Suppressor macrophage treated with lipopolysaccharide for 4 hours (primary cell): Measurements from ENCODE around the gene OAT.

ENCODE experiments used
- DNase-seq: peaks from one replicate; pipeline ENCODE4 v3.0.0-alpha.2; 2020

Gene OAT

DNA sequence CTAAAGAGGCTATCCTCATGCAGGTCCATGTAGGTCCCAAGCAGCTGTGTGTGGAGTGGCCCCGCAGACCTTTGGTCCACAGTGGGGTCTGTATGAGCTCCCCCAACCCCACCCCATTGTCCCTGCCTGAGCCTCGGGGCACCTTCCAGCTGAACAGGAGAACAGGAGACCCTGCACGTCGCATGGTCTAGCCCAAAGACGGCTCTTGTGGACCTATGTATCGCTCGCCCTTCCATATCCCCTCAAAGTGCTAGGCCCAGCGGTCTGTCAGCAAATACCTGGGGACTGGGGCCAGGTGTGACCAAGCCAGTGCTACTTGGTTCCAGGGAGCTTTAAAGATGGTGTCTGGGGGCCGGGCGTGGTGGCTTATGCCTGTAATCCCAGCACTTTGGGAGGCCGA, 43.0 kb downstream of the OAT start:
- DNase-seq = no peak

DNA sequence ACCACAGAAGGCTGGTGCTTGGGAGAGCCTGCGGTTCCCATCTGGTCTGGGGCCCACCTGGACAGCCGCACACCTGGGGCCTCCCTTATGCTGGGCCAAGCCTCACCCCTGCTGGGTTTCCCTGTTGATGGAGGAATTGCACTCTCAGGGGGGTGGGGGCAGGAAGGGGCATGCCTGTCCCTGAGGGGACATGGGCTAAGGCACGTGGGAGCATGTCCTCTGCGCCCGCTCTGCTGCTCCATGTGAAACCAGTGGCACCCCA, 43.4 kb downstream of the OAT start:
- no peak for DNase-seq

DNA sequence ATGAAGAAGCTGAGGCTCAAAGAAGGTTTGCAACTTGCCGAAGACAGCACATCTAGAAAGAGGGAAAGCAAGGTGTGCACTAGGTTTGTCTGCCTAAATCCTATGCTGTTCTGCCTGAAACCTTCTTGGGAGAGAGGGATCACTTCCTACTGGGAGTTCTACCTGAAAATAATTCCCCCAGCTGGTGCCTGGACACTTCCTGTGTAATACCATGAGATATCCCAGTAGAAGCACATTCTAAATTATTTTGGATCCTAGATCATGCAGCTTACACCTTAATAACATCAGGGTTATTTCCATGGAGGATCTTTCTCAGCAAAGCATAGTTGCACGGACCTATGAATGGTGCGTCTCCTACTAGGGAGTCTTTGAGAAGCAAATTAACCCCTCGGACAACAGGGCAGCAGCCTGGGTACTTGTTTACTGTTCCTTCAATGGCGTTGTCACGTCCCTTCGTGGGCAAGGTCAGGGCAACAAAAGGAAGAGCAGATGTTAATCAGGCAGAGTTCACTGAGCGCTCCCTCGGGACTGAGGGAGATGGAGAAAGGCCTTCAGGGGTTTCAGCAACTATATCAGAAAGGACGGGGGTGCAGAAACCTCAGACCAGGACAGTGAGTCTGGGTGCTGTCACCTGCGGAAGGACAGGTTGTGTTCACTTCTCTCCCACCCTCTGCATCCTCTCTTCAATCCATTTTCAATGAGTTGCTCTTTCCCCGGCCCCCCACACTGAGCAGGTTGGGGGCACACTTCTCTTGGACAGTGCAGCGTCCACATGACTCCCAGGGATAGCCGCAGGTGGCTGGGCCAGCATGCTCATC, 44.0 kb downstream of the OAT start:
- DNase-seq = no peak

DNA sequence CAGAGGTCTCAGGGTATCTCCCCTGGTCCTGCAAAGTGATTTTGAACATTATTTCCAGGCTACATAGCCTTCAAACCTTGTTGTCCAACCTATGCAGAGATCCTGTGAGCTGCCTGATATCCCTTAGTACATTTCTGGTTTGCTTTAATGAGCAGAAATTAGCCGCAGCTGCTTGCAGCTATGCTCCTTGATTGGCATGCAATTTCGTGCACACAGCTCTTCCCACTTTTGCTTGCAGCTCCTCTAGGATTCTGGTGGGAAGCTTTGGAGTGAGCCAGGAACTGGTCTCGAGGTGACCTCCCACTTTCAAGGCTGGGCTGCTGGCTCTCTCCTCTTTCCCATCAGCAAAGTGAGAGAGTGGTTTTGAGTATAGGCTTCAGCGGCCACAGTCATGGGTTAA, 45.8 kb downstream of the OAT start:
- no peak for DNase-seq

DNA sequence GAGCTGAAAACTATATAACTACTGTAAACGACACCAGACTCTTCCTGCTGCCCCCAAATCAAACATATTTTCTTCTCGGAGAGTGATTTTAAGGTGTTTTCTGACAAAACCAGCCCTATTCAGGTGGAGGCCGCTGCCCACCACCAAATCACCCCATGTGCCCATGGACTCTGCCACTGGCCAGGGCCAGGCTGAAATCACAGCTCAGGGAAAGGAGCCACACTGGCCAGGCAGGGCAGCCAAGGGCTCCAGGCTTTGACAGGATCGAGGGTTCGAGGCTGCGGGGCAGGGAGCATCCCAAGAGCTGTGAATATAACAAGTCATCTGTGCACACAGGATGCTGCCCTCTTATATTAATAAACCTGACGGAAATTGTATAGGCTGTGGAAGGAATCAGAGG, 48.3 kb downstream of the OAT start:
- no peak for DNase-seq

DNA sequence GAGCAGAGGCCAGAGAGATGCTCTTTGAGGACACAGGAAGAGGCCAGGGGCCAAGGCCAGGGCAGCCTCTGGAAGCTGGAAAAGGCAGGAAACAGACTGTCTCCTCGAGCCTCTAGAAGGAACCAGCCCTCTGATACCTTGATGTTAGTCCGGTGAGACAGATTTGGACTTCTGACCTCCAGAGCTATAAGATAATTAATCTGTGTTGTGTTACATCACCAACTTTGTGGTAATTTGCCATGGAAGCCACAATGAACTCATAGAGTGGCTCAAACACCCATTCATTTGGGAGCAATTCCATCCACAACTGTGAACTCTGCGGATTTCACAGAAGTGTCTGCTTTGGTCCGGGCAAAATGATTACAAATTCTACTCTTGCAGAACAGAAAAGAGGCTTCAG, 48.7 kb downstream of the OAT start:
- DNase-seq = no peak

DNA sequence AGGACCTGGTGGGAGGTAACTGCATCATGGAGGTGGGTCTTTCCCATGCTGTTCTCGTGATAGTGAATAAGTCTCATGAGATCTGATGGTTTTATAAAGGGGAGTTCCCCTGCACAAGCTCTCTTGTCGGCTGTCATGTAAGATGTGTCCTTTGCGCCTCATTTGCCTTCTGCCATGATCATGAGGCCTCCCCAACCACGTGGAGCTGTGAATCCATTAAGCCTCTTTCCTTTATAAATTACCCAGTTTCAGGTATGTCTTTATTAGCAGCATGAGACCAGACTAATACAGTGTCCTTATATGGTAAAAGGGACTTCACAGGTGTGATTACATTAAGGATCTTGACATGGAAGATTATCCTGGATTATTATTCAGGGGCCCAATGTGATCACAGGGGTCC, 49.2 kb downstream of the OAT start:
- DNase-seq = peak; percentile 17

DNA sequence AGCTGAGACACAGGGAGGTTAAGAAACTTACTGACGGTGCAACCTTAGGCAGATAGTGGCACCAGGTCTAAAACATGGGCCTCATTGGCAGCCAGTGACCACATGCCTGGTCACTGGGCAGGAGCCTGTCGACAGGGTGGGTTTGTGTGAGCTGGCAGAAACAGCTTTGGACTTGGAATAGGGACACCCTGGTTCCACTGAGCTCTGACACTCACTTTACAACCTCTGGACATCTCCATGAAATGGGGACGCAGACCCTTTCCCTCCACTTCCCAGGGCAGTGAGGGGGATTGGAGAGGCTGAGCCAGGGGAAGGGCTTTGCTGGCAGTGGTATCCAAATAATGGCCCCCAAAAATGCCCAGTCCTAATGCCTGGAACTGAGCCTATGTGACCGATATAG, 49.7 kb downstream of the OAT start:
- DNase-seq = no peak

DNA sequence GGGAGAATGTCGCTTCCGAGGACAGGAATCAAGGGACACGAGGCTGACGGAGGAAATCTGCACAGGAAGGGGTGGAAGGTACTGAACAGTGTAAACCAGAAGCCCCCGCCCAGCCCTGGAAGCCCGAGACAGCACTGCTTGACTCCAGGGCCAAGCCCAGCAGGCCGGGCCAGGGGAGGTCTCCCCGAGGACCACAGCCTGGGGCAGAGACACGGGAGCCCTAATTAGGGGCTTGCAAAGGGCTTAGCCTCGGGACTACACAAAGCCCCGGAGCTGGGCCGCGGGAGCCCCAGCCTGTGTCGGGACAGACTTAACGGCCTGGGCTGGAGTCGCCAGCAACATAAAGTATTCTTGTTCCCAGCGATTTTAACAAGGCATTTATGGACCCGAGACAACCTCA, 50.8 kb downstream of the OAT start:
- no peak for DNase-seq

DNA sequence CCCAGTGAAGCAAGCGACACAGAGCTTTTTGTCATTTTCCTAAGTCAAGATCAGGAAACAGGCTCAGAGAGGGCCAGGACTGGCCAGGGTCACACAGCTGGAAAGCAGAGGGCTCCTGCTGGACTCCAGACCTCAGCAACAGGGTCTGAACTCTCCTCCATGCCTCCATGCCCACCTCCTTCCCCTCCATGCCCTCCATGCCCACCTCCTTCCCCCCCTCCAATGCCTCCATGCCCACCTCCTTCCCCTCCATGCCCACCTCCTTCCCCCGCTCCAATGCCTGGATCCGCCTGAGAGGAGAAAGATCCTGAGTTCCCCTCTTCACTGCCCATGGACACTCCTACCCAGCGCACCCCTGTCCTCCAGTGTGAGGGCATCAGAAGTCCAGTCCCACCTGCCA, 51.3 kb downstream of the OAT start:
- no peak for DNase-seq

DNA sequence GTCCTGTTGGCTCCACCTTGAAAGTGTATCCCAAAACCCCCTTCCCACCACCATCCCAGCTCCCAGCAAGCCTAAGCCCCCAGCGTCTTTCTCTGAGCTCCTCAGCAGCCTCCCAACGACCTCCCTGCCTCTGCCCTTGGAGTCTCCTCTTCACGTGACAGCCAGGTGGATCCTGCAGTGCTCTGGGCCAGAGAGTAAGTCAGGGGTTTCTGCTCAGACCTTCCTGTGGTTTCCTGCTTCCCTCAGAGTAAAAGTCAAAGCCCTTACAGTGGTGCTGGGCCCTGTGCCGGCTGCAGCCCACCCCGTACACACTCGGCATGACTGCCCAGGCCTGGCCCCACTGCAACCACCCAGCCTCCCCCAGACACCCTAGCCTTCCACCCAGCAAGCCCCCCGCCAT, 51.9 kb downstream of the OAT start:
- DNase-seq = no peak

DNA sequence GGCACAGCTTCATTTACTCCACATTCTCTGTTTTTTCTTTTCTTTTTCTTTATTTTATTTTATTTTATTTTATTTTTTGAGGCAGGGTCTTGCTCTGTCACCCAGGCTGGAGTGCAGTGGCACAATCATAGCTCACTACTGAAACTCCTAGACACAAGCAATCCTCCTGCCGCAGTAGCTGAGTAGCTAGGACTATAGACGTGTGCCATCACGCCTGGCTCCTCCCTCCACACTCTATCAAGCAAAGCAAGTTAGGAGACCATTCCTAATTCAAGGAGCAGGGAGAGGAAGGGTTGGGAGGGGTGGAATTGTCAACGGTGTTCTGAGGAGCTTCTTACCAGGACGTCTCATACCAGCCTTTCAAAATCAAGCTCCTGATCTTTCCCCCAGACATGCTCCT, 52.4 kb downstream of the OAT start:
- DNase-seq = no peak

DNA sequence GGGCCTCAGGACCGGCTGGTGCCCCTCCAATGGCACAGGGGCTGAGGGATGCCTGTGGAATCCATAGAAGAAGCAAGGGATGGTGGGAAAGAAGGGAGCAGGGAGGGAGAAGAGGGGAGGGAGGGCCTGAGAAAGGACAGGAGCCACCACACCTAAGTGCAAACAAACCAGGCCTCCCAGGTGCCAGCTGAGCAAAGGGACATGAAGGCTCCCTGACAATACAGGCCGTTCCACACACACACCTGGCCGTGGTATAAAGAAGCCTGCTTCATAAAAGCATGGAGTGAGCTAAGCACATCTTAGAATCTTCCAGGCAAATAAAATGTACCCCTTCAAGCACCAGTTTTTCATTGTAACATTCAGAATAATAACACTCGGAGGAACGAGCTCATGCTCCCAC, 54.0 kb downstream of the OAT start:
- no peak for DNase-seq

DNA sequence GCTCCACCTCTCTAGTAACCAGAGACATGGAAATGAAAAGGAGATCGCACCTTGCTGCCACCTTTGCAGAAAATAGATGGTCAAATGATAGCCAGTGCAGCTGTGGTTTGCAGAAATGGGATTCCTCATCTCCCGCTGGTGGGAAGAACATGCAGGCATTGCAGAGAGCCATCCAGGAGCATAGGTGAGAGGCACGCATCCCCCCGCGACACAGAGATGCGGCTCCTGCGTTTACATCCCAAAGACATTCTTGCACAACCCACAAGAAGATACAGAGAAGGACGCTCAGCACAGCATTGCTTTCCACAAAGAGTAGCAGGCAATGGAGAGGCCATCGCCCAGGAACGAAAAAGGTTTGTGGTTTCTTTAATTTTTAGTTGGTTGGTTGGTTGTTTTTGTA, 56.2 kb downstream of the OAT start:
- DNase-seq = no peak

DNA sequence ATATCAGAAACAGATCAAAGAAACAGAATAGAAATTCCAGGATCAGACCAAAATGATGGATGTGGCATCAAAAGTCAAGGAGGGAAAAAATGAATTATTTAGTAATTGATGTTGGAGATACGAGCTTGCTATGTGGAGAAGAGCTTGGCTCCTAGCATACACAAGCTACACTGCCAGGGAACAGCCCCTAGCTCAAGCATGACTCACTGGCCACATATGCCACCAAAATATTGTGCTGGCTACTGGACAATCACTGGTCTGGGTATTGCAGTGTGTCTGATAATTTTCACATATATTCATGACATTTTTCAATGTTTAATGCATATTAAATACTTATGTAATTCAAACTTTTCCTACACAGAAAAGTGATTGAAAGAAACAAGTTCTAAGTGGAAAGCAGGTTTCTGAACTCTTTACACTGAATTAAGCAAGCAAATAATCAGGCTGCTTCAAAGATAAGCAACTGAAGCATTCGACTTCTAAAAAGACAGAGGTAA, 59.3 kb downstream of the OAT start:
- no peak for DNase-seq

DNA sequence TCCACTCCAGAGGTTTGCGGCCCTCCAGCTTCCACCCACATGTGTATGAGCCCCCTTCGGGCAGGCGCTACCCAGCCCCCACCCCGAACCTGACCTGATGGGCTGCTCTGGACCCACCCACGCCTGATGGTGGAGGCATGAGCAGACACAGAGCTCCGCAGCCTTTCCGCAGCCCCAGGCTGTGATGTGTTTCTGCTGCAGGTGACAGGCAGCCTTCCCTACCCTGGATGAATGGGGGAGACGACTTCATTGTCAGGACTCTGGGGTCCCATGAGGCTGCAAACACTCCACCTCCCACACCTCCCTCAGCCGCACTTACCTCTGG, 61.2 kb downstream of the OAT start:
- no peak for DNase-seq

DNA sequence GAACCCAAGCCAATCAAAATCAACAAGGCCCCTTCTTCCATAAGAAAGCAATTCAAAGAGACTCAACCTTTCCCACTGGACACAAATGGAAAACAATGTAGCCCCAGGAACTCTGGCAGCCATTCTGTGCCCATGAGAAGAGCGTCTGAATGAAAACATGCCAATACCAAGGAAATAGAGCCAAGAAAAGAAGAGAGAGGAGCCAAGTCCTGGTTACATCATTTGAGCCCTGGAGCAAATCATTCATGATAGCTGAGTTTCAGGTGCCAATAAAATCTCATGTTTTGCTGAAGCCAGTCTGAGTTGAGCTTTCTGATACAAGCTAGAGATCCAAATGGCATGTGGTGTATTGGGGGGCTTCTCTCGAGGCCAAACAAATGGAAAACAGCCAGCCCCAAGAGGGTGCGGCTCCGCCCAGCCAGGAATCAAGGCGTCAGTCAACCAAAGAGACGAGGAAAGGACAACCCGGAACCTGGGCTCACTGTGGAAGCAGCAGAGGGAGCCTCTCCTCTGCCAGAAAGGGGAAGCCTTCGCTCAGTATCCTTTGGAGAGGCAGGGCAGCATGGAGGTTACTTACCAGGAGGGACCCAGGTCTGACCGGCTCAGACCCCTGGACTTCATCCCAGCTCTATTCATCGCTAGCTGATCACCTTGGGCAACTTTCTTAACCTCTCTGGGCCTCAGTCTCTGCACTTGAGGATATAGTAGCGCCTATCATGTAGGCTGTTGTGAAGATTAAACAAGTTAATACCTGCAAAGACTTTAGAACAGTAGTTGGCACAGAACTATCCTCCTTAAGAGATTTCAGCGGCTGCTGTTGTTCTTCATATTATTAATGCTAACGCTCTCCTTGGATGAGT, 61.8 kb downstream of the OAT start:
- DNase-seq = no peak

DNA sequence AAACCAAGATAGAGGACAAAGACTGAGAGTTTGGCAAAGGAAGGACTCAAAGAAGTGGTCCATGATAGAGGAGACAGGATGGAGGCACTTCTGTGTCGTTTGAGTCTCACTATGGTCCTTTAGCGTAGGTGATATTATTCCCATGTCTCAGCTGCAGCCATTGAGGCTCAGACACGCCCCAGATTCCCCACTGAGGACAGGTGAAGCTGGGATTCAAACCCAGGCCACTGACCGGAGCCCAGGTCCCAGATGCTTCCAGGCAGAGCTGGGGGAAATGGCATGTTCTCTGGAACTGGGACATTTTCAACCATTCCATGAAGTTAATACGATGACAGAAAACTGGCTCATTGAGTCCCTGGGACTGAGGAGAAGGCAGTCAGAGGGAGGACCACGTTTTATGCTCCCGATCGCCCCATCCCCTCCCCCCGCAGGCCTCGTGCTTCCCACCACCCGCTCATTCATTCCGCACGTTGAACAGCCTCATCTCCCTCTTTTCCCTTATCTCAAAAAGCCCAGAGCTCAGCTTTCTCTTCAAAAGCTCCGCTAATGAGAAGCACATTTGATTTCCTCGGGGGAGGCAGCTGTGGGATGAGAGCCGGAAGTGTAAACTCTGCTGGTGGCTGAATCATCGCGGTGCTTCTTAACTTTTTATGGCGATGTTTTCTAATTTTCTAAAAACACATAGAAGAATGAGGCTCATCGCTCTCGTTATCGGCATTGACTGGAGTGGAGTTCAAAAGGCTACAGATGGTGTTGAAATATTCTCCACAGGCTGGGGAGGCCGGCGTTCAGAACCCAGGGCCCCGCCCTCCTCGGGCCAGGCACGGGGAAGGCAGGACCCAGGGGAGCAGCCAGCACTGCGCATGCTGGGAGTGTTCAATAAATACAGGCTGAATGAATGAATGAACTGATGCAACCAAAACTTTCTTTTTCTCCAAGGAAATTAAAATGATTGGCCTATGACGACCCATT, 64.0 kb downstream of the OAT start:
- DNase-seq = peak; percentile 64

DNA sequence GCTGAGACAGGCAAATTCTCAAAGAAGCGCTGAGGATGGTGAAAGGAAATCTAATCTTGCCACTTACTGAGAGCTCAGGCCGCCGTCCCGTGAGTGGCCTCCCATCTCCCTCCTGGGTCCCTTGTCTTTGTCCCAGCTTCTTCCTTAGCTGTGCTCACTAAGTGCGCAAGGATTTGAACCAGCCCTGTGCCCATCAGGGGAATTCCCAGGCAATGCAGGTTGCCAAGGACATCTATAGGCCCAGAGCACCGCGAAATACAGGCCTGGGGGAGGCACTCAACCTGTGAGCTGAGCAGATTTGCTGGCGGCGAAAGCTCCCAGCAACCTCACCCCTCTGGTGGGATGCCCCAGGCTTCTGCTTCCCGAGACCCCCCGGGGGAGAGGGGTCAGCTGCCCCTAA, 64.8 kb downstream of the OAT start:
- no peak for DNase-seq

DNA sequence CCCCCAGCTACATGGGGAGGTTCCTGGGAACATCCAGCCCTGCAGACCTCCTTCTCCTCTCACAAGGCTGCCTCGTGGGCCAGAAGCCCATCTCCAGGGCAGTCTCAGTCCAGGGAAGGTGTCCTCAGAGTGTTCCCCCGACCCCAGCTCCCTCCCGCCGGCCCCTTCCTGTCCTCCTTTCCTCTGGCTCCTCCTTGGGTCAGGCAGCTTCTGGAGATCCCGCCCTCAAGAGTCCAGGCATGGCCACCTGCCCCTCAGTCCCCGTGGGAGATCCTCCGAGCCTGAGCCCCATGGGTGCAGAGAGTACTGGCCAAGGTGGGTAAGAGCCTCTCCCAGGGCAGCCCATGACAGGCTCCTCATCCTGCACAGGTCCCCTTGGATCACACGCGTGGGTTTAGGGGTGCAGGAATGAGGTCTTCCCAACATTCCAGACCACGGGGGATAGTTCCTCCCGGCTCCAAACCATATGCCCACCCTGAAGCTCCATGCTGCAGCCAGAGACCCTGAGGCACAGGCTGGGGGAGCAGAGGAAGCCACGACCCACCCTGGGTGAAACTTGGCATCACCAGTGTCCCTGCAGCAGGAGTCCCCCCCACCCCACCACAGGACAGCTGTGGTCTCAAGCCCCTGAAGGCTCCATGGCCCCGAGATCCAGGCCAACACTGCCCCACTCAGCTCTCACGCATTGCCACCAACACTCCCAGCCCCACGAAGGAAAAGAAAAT, 65.5 kb downstream of the OAT start:
- DNase-seq = no peak

DNA sequence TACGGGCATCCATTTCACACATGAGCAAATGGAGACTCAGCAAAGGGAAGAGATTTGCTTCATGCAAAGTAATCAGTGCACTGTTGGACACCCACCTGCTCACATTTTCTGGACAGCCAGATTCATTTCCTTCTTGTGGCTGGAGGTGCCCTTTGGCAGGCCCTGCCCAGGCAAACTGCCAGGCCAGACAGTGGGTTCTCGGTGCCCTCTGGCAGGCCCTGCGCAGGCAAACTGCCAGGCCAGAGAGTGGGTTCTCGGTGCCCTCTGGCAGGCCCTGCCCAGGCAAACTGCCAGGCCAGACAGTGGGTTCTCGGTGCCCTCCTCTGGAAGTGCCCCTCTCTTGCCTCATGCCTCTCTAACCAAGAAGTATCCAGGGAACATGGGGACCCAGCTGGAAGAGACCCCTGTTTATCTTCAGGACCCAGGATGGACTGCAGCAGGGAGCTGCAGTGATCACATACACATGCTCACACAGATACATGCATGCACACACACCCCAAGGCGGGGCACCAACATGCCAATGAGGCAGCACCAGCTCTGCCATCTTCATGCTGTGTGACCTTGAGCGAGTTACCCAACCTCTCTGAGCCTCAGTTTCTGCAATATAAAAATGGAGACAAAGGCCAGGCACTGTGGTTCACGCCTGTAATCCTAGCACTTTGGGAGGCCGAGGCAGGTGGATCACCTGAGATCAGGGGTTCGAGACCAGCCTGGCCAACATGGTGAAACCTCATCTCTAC, 67.1 kb downstream of the OAT start:
- DNase-seq = no peak

DNA sequence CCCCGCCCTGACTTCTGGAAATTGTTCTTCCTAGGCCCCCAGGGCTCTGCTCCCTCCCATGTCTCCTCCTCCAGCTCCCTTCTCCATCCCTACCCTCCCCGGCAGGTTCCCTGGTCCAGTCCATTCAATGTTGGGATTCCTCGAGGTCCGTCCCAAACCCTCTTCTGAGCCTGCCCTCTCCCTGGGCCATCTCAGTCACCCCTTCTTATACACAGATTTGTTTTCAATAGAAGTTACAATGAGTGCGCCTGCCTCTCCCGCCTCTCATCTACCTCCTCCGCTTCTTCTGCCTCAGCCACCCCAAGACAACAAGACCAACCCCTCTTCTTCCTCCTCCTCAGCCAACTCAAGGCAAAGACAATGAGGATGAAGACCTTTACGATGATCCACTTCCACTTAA, 67.9 kb downstream of the OAT start:
- no peak for DNase-seq
